ENCODE data around the gene IPO7. TPM values are rescaled to one million over a fixed set of nuclear protein-coding genes. Genes with fewer than 3 reads are reported as not detected.

The IPO7 gene
- total and polyA plus RNA-seq, 2 of the 13 experiments (the other 11 are each of a cell fraction or from before 2014, with no cell fraction given) = 59.4 to 98.4 TPM

DNA sequence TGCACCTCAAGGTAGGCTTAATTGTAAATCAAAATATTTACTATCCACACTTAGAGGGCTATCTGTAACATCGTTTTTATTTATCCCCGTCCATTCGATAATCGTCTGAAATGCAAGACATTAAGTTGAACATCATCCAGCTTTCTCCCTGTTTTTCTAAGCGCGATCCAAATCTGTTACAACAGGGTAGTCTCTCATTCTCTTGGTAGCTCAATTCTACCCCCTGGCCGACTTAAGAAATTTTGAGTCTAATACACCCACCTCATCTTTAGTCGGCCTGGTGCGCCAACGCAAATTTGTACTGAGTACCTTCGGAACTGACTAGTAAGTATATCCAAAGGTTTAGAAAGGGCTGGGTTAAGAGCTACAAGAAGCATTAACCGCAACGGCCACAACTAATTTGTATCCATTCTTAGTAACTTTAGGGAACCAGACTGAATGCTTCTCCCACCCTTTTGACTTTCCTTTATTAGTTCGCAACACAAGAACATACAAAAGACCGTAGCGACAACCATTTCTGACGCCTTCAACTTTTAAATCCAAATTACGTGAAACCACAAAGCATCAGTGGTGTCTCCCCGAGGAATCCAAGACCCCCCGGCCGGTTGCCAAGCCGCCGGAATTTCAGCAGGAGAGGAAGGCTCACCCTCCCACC lies 75.3 kb downstream of the IPO7 start (continued):
- TF ChIP-seq, protein P1, sequence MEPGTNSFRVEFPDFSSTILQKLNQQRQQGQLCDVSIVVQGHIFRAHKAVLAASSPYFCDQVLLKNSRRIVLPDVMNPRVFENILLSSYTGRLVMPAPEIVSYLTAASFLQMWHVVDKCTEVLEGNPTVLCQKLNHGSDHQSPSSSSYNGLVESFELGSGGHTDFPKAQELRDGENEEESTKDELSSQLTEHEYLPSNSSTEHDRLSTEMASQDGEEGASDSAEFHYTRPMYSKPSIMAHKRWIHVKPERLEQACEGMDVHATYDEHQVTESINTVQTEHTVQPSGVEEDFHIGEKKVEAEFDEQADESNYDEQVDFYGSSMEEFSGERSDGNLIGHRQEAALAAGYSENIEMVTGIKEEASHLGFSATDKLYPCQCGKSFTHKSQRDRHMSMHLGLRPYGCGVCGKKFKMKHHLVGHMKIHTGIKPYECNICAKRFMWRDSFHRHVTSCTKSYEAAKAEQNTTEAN (CRISPR knock-in tag; conservative IDR thresholded peaks at IDR 0.05) = peak; percentile 60; the same call in 1 of the 2 replicates
- TF ChIP-seq ZBTB1 (CRISPR knock-in tag; IDR thresholded peaks at IDR 0.05; ENCODE audit: borderline replicate concordance) (no peak), ZNF24 (IDR thresholded peaks at IDR 0.05) (no peak)

DNA sequence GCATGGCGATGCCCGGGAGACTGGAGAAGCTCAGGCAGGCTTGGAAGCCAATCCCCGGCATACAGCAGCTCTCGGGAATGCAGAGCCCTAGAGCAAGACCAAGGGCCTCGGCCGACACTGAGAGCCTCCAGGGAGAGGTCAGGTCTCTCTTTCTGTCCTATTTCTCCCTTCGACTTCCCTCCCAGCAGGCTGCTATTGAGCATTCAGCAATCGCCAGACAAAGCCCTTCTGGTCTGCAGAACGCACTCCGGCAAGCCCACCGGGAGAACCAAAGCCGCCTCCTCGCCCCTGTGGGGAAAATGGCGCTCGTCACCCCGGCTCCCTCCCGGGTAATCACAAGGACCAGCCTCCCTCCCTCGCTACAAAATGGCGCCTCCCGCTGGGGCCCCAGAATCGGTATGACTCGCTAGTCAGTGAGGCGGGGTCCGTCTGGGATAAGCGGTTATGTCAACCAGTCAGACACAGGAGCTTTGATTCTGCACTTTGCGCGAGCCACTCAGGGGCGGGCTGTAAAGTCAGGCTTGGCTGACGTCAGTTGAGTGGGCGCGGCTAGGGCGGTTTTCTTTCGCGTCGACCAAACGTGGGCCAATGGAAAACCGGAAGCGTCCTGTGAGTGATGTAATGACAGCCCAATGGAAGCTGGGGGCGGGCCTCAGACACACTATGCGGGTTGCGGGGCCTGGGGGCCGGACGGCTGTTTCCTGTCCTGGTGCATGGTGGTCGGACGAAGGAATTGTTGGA lies 76.0 kb downstream of the IPO7 start, which contains the start of gene ZNF143:
Gene ZNF143, plus strand, starts transcription at position 691 of the 741 bp plus-strand sequence. CDS start 10,297 bp downstream, outside the sequence.
- H3K79me2 ChIP-seq (ENCODE audit: insufficient read depth, low read length) = peaks cover 48% of the 10 kb centered on the region
- TF ChIP-seq ARHGAP35 (CRISPR knock-in tag; IDR thresholded peaks at IDR 0.05; ENCODE audit: borderline replicate concordance) = no peak
- peak; percentile 44; the same call in 1 of the 2 replicates for TF ChIP-seq NFKB2 (CRISPR knock-in tag; IDR thresholded peaks at IDR 0.05; ENCODE audit: borderline replicate concordance)
- no peak; the same call in 1 of the 2 replicates for TF ChIP-seq ZSCAN31 (CRISPR knock-in tag; IDR thresholded peaks at IDR 0.05; ENCODE audit: low read depth)
- no peak for TF ChIP-seq ATM (IDR thresholded peaks at IDR 0.05; ENCODE audit: borderline replicate concordance)
- TF ChIP-seq ARNTL (CRISPR knock-in tag; IDR thresholded peaks at IDR 0.05) = no peak
- TF ChIP-seq JUND (CRISPR knock-in tag; IDR thresholded peaks at IDR 0.05) = no peak
- peak; percentile 69 for TF ChIP-seq NR2C2 (CRISPR knock-in tag; IDR thresholded peaks at IDR 0.05; ENCODE audit: borderline replicate concordance)
- TF ChIP-seq TBX3 (IDR thresholded peaks at IDR 0.05; ENCODE audit: borderline replicate concordance) = no peak; the same call in 1 of the 2 replicates
- no peak for TF ChIP-seq KAT2B (IDR thresholded peaks at IDR 0.05; ENCODE audit: borderline replicate concordance, low read depth, low read length)
- TF ChIP-seq YEATS4 (CRISPR knock-in tag; IDR thresholded peaks at IDR 0.05; ENCODE audit: borderline replicate concordance) = peak; percentile 73
- peak; percentile 56; the same call in 1 of the 2 replicates for TF ChIP-seq ZNF709 (CRISPR knock-in tag; IDR thresholded peaks at IDR 0.05)
- no peak for TF ChIP-seq RAD21 (CRISPR knock-in tag; IDR thresholded peaks at IDR 0.05)
- peak; percentile 97 for TF ChIP-seq NFYB (CRISPR knock-in tag; IDR thresholded peaks at IDR 0.05)
- TF ChIP-seq MBD4 (IDR thresholded peaks at IDR 0.05; ENCODE audit: borderline replicate concordance, low read length) = no peak
- TF ChIP-seq CBX2 (IDR thresholded peaks at IDR 0.05; ENCODE audit: low read depth, low read length) = no peak
- no peak for TF ChIP-seq CBX2 (CRISPR knock-in tag; IDR thresholded peaks at IDR 0.05; ENCODE audit: low read depth)

More for the DNA sequence above, 76.0 kb downstream of the IPO7 start, which contains the start of gene ZNF143:
- Histone ChIP-seq H3K4me2 (ENCODE audit: low read depth, low read length) (peak within 1 kb of the TSS; percentile 78), H3K9ac (ENCODE audit: insufficient read depth, low read depth, low read length) (peak within 1 kb of the TSS; percentile 100), H3K9me3 (ENCODE audit: low read length) (no peaks in the 10 kb centered on the region), H3K4me3 (replicated peaks in 1 of 3; ENCODE audit: insufficient read depth in 1 of 3, low read depth in 2 of 3, low read length in 3 of 3) (peak within 1 kb of the TSS; percentile 97 to 98 (median 98)), H3K27me3 (ENCODE audit: control insufficient read depth in 1 of 2, insufficient read depth in 2 of 2, low read length in 2 of 2) (no peaks in the 10 kb centered on the region; a peak in 1 of 5 replicates), H4K20me1 (ENCODE audit: insufficient read depth, low read length) (no peaks in the 10 kb centered on the region), H3K36me3 (replicated peaks in 1 of 2; ENCODE audit: control insufficient read depth in 1 of 2, insufficient read depth in 2 of 2, low read length in 2 of 2) (no peaks in the 10 kb centered on the region), H3K27ac (ENCODE audit: extremely low read length, insufficient read depth, low read length) (peak within 1 kb of the TSS; percentile 99), H3K4me1 (ENCODE audit: insufficient read depth, low read length) (peaks cover 22% of the 10 kb centered on the region), H2AFZ (ENCODE audit: low read length) (no peak within 1 kb of the TSS)
- 1% methylated on average over 18 of the region's 45 CpGs for WGBS (ENCODE audit: low lambda C conversion rate)
- intact Hi-C loops (cut with micrococcal nuclease; ENCODE audit: unreplicated experiment) (loop anchor here (1.0 to 5.0 kb wide), 4 partner anchors 47 to 847 kb away; partner anchors contain the start of genes ADM and WEE1), in situ Hi-C loops (cut with HindIII; ENCODE audit: extremely low pct_ligation_motif_present, low pct_unique_long_range_greater_than_20kb) (no loop called here)
- POLR2A ChIA-PET = interaction anchor here (0.7 to 3.4 kb wide), 48 partner anchors 11 to 844 kb away, joined by 3 to 37 read pairs (median 5); partner anchors contain the start of genes ADM, DENND5A, IPO7 and TMEM41B
- ATAC-seq = peak; percentile 88
- DNase-seq (ENCODE audit: low spot score) = peak; percentile 99
- peak; percentile 15 for FAIRE-seq
- CTCF ChIA-PET (ENCODE audit: low intra/inter-chr PET ratio, low total read pairs) = no interaction called here
- BruUV-seq (replicated peaks) = no TSS peak

Measured in HepG2 (cell line).